ENCODE data around the gene VWA8. TPM values are rescaled to one million over a fixed set of nuclear protein-coding genes. Genes with fewer than 3 reads are reported as not detected.

The VWA8 gene
- total RNA-seq, 6 experiments from 2014 or later = 11.3 to 14.7 (median 13.8) TPM

GRCh38 chr13:41563984-41564365 lies 396.9 kb downstream of the VWA8 start:
- Mint-ChIP-seq H3K27ac (no peak overlapping the region), H3K4me1 (ENCODE audit: low read depth) (peaks cover 50% of the 10 kb centered on the region), H3K9me3 (no peaks in the 10 kb centered on the region), H3K4me3 (no peak overlapping the region), H3K36me3 (ENCODE audit: low read depth) (peaks cover 9% of the 10 kb centered on the region; the same call in 1 of the 2 replicates), H3K27me3 (ENCODE audit: insufficient read depth) (peaks cover 7% of the 10 kb centered on the region; the same call in 1 of the 2 replicates)
- TF ChIP-seq CTCF (IDR thresholded peaks at IDR 0.05) = no peak
- no peak for DNase-seq

GRCh38 chr13:41563341-41563983 lies 397.4 kb downstream of the VWA8 start:
- no peak for TF ChIP-seq CTCF (IDR thresholded peaks at IDR 0.05)
- Mint-ChIP-seq H3K36me3 (ENCODE audit: low read depth) (peaks cover 9% of the 10 kb centered on the region; the same call in 1 of the 2 replicates), H3K27me3 (ENCODE audit: insufficient read depth) (peaks cover 8% of the 10 kb centered on the region), H3K27ac (no peak overlapping the region), H3K9me3 (no peaks in the 10 kb centered on the region), H3K4me3 (peak overlapping the region; percentile 0; the same call in 1 of the 2 replicates), H3K4me1 (ENCODE audit: low read depth) (peaks cover 49% of the 10 kb centered on the region)
- DNase-seq = peak; percentile 48

GRCh38 chr13:41562541-41563178 lies 398.2 kb downstream of the VWA8 start:
- H3K4me3 Mint-ChIP-seq = peak overlapping the region; percentile 1; the same call in 1 of the 2 replicates
- H3K4me1 Mint-ChIP-seq (ENCODE audit: low read depth) = peaks cover 49% of the 10 kb centered on the region
- no peak for TF ChIP-seq CTCF (IDR thresholded peaks at IDR 0.05)
- H3K27me3 Mint-ChIP-seq (ENCODE audit: insufficient read depth) = peaks cover 10% of the 10 kb centered on the region
- DNase-seq = no peak
- 0 out of 2 replicates have a peak, but pooled peaks cover under 1% of the 10 kb centered on the region for H3K36me3 Mint-ChIP-seq (ENCODE audit: low read depth)
- peak overlapping the region; percentile 6; the same call in 1 of the 2 replicates for H3K27ac Mint-ChIP-seq
- no peaks in the 10 kb centered on the region for H3K9me3 Mint-ChIP-seq

- H3K36me3 Mint-ChIP-seq (ENCODE audit: low read depth) = no peaks in the 10 kb centered on the region
- no peaks in the 10 kb centered on the region for H3K9me3 Mint-ChIP-seq
- peak overlapping the region; percentile 1; the same call in 1 of the 2 replicates for H3K4me3 Mint-ChIP-seq
- 0 out of 2 replicates have a peak overlapping the region, but pooled peaks have one; percentile 6 for H3K27ac Mint-ChIP-seq
- no peak for TF ChIP-seq CTCF (IDR thresholded peaks at IDR 0.05)
- DNase-seq = peak; percentile 71
- peaks cover 49% of the 10 kb centered on the region for H3K4me1 Mint-ChIP-seq (ENCODE audit: low read depth)
- peaks cover 10% of the 10 kb centered on the region for H3K27me3 Mint-ChIP-seq (ENCODE audit: insufficient read depth)
Observed at GRCh38 chr13:41562083-41562482, 398.8 kb downstream of the VWA8 start.

- H3K4me1 Mint-ChIP-seq (ENCODE audit: low read depth) = peaks cover 49% of the 10 kb centered on the region
- H3K27ac Mint-ChIP-seq = no peak overlapping the region
- H3K9me3 Mint-ChIP-seq = no peaks in the 10 kb centered on the region
- no peaks in the 10 kb centered on the region for H3K36me3 Mint-ChIP-seq (ENCODE audit: low read depth)
- no peak for DNase-seq
- no peak for TF ChIP-seq CTCF (IDR thresholded peaks at IDR 0.05)
- H3K27me3 Mint-ChIP-seq (ENCODE audit: insufficient read depth) = peaks cover 13% of the 10 kb centered on the region
- no peak overlapping the region for H3K4me3 Mint-ChIP-seq
Observed at GRCh38 chr13:41561170-41561569, 399.7 kb downstream of the VWA8 start.
